ENCODE measurements around the gene IL1R2. TPM values are rescaled to one million over a fixed set of nuclear protein-coding genes. Genes with fewer than 3 reads are reported as not detected.

Gene IL1R2
- total and polyA plus RNA-seq, 2 of the 8 experiments (the other 6 are each of a cell fraction or from before 2014, with no cell fraction given) = 0.06 TPM; not detected in 1

GRCh38 chr2:102051692-102052277 is 60.0 kb downstream of the IL1R2 start:
- no peak overlapping the region for H2AFZ ChIP-seq (ENCODE audit: low read length)
- 88% methylated on average over 7 of the region's 7 CpGs; no CpG with 5 or more reads in 1 of the 2 experiments for WGBS, 2 experiments (ENCODE audit: extremely low coverage in 1 of 2, insufficient coverage in 1 of 2, insufficient read length in 1 of 2, insufficient replicate concordance in 2 of 2, low coverage in 1 of 2, low lambda C conversion rate in 2 of 2, missing lambda C conversion rate in 1 of 2)
- H3K56ac ChIP-seq (replicated peaks; ENCODE audit: insufficient read length, low read depth, low read length) = no peak overlapping the region
- no peak overlapping the region for H4K5ac ChIP-seq (ENCODE audit: insufficient read length, low read depth, low read length)
- no peak overlapping the region for H2BK120ac ChIP-seq (replicated peaks; ENCODE audit: low read depth, low read length)
- H3K4me3 ChIP-seq (ENCODE audit: extremely low read depth in 1 of 4, insufficient read depth in 2 of 4, low read depth in 3 of 4, low read length in 4 of 4) = no peak overlapping the region
- no peak overlapping the region for H3K23ac ChIP-seq (ENCODE audit: insufficient read length)
- H3K79me2 ChIP-seq (ENCODE audit: control insufficient read depth in 1 of 2, insufficient read depth in 2 of 2, low read length in 2 of 2) = no peaks in the 10 kb centered on the region
- no peak overlapping the region for H3K4ac ChIP-seq (replicated peaks; ENCODE audit: insufficient read length, low read depth, low read length)
- no peaks in the 10 kb centered on the region for H3K79me1 ChIP-seq (ENCODE audit: low read depth, low read length)
- no peak overlapping the region for H3K14ac ChIP-seq (ENCODE audit: insufficient read length)
- H3K9ac ChIP-seq (replicated peaks in 1 of 4; ENCODE audit: extremely low read depth in 1 of 4, low read depth in 3 of 4, low read length in 3 of 4) = no peak overlapping the region
- CTCF ChIA-PET (ENCODE audit: partially characterized antibody) = interaction anchor here (2.4 kb wide), 1 partner anchor 188 kb away, joined by 9 read pairs; no protein-coding TSS in a partner anchor
- no peaks in the 10 kb centered on the region for H3K4me1 ChIP-seq (replicated peaks in 1 of 4; ENCODE audit: control insufficient read depth in 3 of 4, insufficient read depth in 4 of 4, low read length in 3 of 4)
- no peaks in the 10 kb centered on the region for H4K20me1 ChIP-seq (replicated peaks in 1 of 2; ENCODE audit: control insufficient read depth in 1 of 2, insufficient read depth in 2 of 2, low read length in 2 of 2)
- FAIRE-seq (no peak), DNase-seq (ENCODE audit: low read depth in 1 of 2, low spot score in 2 of 2) (no peak)
- H2BK15ac ChIP-seq (ENCODE audit: low read length) = no peak overlapping the region
- H3K27me3 ChIP-seq (replicated peaks in 1 of 4; ENCODE audit: control insufficient read depth in 3 of 4, extremely low read depth in 1 of 4, insufficient read depth in 3 of 4, low read length in 3 of 4) = no peaks in the 10 kb centered on the region
- H2BK12ac ChIP-seq (ENCODE audit: low read depth, low read length) = no peak overlapping the region
- H3K18ac ChIP-seq (ENCODE audit: extremely low read depth, low read length) = no peak overlapping the region
- H4K91ac ChIP-seq (replicated peaks; ENCODE audit: insufficient read length, low read length) = no peak overlapping the region
- H2BK5ac ChIP-seq (ENCODE audit: low read depth, low read length) = no peak overlapping the region
- no peaks in the 10 kb centered on the region for H3K23me2 ChIP-seq (ENCODE audit: low read depth, low read length)
- POLR2A ChIA-PET (ENCODE audit: partially characterized antibody) = no interaction called here
- H3K36me3 ChIP-seq (ENCODE audit: control insufficient read depth in 2 of 4, insufficient read depth in 4 of 4, low read length in 3 of 4) = no peaks in the 10 kb centered on the region
- no peak overlapping the region for H4K8ac ChIP-seq (ENCODE audit: extremely low read depth, insufficient read depth, low read length)
- H3K4me2 ChIP-seq (ENCODE audit: insufficient read depth in 1 of 2, low read depth in 2 of 2, low read length in 2 of 2) = no peak overlapping the region
- no peaks in the 10 kb centered on the region for H3K9me3 ChIP-seq (ENCODE audit: insufficient read depth in 2 of 2, low read depth in 1 of 2, low read length in 1 of 2)
- H3K27ac ChIP-seq (ENCODE audit: low read depth, low read length) = no peak overlapping the region
- no peak overlapping the region for H2AK5ac ChIP-seq (ENCODE audit: low read depth, low read length)
- no peak overlapping the region for H2BK20ac ChIP-seq (ENCODE audit: low read length)
- no peak for TF ChIP-seq TEAD4 (IDR thresholded peaks at IDR 0.05; ENCODE audit: low read depth, low read length)
